H1 (cell line): ENCODE data around the gene GDPD1.

ENCODE experiments used
- ASH2L ChIP-seq: fragments of 200-600, 300-600 bp; sonication (generic); IDR thresholded peaks from one replicate; pipeline ENCODE4 v1.7.1; 2017; ENCODE audit warnings: low read length
- TEAD4 ChIP-seq: IDR thresholded peaks from 2 replicates; pipeline ENCODE4 v1.6.1; 2012; ENCODE audit warnings: low read depth, low read length, inconsistent platforms, mixed read lengths

- TF ChIP-seq ASH2L = no peak
- no peak for TF ChIP-seq TEAD4
These were observed 14.3 kb downstream of the GDPD1 start for GRCh38 chr17:59234631-59235030.
